Glutamatergic neuron (in vitro differentiated cells): Measurements from ENCODE around the gene APOC4. TPM values are rescaled to one million over a fixed set of nuclear protein-coding genes. Genes with fewer than 3 reads are reported as not detected.

Experiments
- DNase-seq: peaks from one replicate; pipeline ENCODE4 v3.0.0; 2022
- H3K27ac Mint-ChIP-seq: one replicate; pipeline ENCODE4 v1.8.0; 2020; ENCODE audit warnings: mild to moderate bottlenecking, mixed read lengths, inconsistent platforms; ENCODE audit not compliant: unreplicated experiment
- H3K27me3 Mint-ChIP-seq: one replicate; pipeline ENCODE4 v1.8.0; 2020; ENCODE audit warnings: mild to moderate bottlenecking, moderate library complexity, mixed read lengths, inconsistent platforms; ENCODE audit not compliant: unreplicated experiment
- H3K36me3 Mint-ChIP-seq: one replicate; pipeline ENCODE4 v1.8.0; 2020; ENCODE audit warnings: mild to moderate bottlenecking, mixed read lengths, inconsistent platforms; ENCODE audit not compliant: unreplicated experiment
- H3K4me1 Mint-ChIP-seq: one replicate; pipeline ENCODE4 v1.8.0; 2020; ENCODE audit warnings: mild to moderate bottlenecking, low read depth, mixed read lengths, inconsistent platforms; ENCODE audit not compliant: unreplicated experiment
- H3K4me3 Mint-ChIP-seq: one replicate; pipeline ENCODE4 v1.8.0; 2020; ENCODE audit warnings: mild to moderate bottlenecking, mixed read lengths, inconsistent platforms; ENCODE audit not compliant: unreplicated experiment
- H3K9me3 Mint-ChIP-seq: one replicate; pipeline ENCODE4 v1.8.0; 2020; ENCODE audit warnings: mild to moderate bottlenecking, moderate library complexity, mixed read lengths, inconsistent platforms; ENCODE audit not compliant: unreplicated experiment
- CTCF ChIP-seq: fragments of 200-600 bp; sonication (generic); IDR thresholded peaks from one replicate; pipeline ENCODE4 v1.5.0; 2021; ENCODE audit not compliant: partially characterized antibody, unreplicated experiment
- long read RNA-seq: library from polyadenylated mRNA; unstranded; transcript quantifications from one replicate; pipeline ENCODE4 v2.0.0, GENCODE V29; 2020; ENCODE audit not compliant: unreplicated experiment
- total RNA-seq: library from RNA; stranded (reverse); fragmentation: NEBNext Ultra II Directional; extraction: Animal tissue kit (Norgen Biotek cat#: 25700); gene quantifications from one replicate; pipeline ENCODE4 v1.2.1, GENCODE V29; 2021; ENCODE audit not compliant: unreplicated experiment

APOC4 gene
- not detected for total RNA-seq
- long read RNA-seq: 0 reads

GRCh38 chr19:44942067-44942571, at the start of gene APOC4:
Gene APOC4 (plus strand): TSS chr19:44942237. CDS start chr19:44942278, 41 bp downstream.
- TF ChIP-seq CTCF: no peak
- DNase-seq: no peak
- Mint-ChIP-seq H3K36me3 (no peaks in the 10 kb centered on the region), H3K9me3 (no peaks in the 10 kb centered on the region), H3K27me3 (peaks cover 2% of the 10 kb centered on the region), H3K27ac (no peak within 1 kb of the TSS), H3K4me1 (peaks cover 3% of the 10 kb centered on the region), H3K4me3 (peak within 1 kb of the TSS; percentile 0)

GRCh38 chr19:44892932-44893331, 49.1 kb upstream of the APOC4 start:
- Mint-ChIP-seq H3K27me3 (peaks cover 20% of the 10 kb centered on the region), H3K9me3 (peaks cover 15% of the 10 kb centered on the region), H3K4me1 (peaks cover 11% of the 10 kb centered on the region), H3K4me3 (peak overlapping the region; percentile 93), H3K27ac (no peak overlapping the region), H3K36me3 (no peaks in the 10 kb centered on the region)
- no peak for TF ChIP-seq CTCF
- DNase-seq: no peak

GRCh38 chr19:44893332-44894051, 48.5 kb upstream of the APOC4 start:
- no peak for TF ChIP-seq CTCF
- Mint-ChIP-seq H3K27ac (no peak overlapping the region), H3K4me3 (peak overlapping the region; percentile 93), H3K4me1 (peaks cover 11% of the 10 kb centered on the region), H3K9me3 (peaks cover 15% of the 10 kb centered on the region), H3K36me3 (no peaks in the 10 kb centered on the region), H3K27me3 (peaks cover 20% of the 10 kb centered on the region)
- no peak for DNase-seq

GRCh38 chr19:44894052-44894400, 48.0 kb upstream of the APOC4 start:
- no peaks in the 10 kb centered on the region for H3K36me3 Mint-ChIP-seq
- no peak overlapping the region for H3K27ac Mint-ChIP-seq
- H3K4me1 Mint-ChIP-seq: peaks cover 10% of the 10 kb centered on the region
- DNase-seq: no peak
- H3K9me3 Mint-ChIP-seq: peaks cover 14% of the 10 kb centered on the region
- TF ChIP-seq CTCF: no peak
- peaks cover 19% of the 10 kb centered on the region for H3K27me3 Mint-ChIP-seq
- no peak overlapping the region for H3K4me3 Mint-ChIP-seq

GRCh38 chr19:44894946-44895345, 47.1 kb upstream of the APOC4 start:
- Mint-ChIP-seq H3K27ac (no peak overlapping the region), H3K4me3 (no peak overlapping the region), H3K36me3 (no peaks in the 10 kb centered on the region), H3K9me3 (peaks cover 13% of the 10 kb centered on the region), H3K4me1 (peaks cover 9% of the 10 kb centered on the region), H3K27me3 (peaks cover 18% of the 10 kb centered on the region)
- no peak for TF ChIP-seq CTCF
- DNase-seq: no peak
